Hepatic stellate cell (primary cell): Measurements from ENCODE around the gene CXCL1.

Source experiments
- DNase-seq: peaks from one replicate; pipeline ENCODE4 v3.0.0; 2011; ENCODE audit warnings: low spot score

The CXCL1 gene

DNA sequence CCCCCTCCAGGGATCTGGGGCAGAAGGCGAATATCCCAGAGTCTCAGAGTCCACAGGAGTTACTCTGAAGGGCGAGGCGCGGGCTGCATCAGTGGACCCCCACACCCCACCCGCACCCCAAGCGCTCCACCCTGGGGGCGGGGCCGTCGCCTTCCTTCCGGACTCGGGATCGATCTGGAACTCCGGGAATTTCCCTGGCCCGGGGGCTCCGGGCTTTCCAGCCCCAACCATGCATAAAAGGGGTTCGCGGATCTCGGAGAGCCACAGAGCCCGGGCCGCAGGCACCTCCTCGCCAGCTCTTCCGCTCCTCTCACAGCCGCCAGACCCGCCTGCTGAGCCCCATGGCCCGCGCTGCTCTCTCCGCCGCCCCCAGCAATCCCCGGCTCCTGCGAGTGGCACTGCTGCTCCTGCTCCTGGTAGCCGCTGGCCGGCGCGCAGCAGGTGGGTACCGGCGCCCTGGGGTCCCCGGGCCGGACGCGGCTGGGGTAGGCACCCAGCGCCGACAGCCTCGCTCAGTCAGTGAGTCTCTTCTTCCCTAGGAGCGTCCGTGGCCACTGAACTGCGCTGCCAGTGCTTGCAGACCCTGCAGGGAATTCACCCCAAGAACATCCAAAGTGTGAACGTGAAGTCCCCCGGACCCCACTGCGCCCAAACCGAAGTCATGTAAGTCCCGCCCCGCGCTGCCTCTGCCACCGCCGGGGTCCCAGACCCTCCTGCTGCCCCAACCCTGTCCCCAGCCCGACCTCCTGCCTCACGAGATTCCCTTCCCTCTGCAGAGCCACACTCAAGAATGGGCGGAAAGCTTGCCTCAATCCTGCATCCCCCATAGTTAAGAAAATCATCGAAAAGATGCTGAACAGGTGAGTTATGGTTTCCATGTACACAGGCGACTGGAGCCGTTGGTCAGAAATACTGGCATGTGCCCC lies at the start of gene CXCL1:
Gene CXCL1, plus strand, starts transcription at position 264 of the 926 bp plus-strand sequence. Its CDS starts 78 bp downstream, at position 342.
- peak; percentile 26 for DNase-seq

DNA sequence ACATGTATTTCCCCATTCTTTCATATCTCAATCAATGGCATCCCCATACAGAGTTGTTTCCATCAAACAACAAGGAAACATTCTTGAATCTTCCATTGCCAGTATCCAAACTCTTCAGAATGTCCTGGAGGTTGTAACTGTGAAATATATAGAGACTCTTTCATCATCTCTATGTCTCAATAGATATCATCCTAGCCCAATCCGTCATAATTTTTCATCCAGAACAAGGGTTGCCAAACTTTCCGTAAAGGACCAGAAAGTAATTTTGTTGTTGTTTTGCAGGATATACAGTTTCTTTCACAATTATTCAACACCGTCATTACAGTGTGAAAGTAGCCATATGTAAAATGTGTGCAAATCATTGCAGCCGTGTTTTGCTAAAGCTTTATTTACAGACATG lies 47.9 kb upstream of the CXCL1 start:
- no peak for DNase-seq

- DNase-seq = no peak
Measured at GRCh38 chr4:73822389-73822788, 46.8 kb upstream of the CXCL1 start.

GRCh38 chr4:73822812-73823504 lies 46.2 kb upstream of the CXCL1 start:
- no peak for DNase-seq

GRCh38 chr4:73823760-73824159 lies 45.4 kb upstream of the CXCL1 start:
- no peak for DNase-seq

DNA sequence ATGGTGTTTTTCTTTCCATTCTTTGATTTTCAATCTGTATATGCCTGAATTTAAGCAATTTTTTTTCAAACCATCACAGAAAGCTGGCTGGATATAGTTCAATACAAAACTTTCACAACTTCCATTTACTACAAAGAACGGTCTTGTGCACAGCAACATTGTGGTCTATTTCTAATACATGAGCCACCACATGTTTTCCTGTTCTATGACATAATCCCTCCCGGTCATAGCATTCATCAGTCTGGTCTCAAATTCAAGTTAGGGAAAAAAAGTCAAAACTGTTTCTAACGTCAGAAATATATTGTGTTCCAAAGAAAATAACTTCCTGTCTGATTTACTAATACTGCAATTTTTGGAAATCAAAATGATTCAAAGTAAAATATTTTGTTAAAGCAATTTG lies 40.2 kb upstream of the CXCL1 start:
- no peak for DNase-seq

DNA sequence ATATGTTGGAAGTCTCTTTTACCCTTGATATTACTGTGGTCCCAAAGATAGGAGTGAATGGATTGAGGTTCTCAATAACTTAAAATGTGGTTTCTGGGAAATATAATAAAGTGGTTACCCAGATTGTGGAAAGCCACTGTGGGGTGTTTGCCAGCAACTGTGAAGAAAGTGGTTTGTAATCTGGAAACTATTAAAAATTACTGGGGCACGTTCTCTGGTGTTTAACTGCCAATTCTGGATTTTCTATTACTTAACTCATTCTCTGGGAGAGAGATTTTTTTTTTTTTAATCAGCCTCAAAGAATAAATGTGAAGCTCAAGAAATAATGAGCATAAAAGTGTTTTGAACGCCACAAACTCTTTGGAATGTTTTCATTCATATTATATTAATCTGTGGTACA lies 37.6 kb upstream of the CXCL1 start:
- DNase-seq = no peak

DNA sequence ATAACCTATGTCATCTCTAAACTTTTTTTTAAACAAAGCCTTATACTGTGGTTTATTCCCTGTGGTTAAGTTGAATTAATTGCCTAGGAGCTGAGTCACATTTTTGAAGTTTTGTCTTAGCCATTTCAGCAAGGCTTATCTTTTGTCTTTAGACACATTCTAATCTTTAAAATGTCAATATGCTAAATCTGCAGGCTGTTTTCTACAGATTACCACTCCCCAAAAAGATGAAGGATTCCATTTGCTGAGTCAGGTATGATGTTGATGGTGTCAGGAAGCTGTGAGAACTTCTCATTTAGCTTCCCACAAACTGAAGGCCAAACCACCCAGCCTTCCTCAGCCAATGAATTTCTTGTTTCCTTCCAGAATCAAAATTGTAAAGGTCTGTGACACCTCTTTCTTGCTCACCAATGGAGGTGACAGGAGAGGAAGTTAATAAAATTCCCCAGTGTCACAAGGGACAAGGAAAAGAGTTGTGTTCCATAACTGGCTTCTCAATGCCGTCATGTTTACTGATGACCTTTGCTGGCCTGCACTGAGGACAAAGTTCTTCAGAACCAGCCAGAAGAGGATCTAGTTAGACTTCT lies 36.4 kb upstream of the CXCL1 start:
- DNase-seq = no peak

DNA sequence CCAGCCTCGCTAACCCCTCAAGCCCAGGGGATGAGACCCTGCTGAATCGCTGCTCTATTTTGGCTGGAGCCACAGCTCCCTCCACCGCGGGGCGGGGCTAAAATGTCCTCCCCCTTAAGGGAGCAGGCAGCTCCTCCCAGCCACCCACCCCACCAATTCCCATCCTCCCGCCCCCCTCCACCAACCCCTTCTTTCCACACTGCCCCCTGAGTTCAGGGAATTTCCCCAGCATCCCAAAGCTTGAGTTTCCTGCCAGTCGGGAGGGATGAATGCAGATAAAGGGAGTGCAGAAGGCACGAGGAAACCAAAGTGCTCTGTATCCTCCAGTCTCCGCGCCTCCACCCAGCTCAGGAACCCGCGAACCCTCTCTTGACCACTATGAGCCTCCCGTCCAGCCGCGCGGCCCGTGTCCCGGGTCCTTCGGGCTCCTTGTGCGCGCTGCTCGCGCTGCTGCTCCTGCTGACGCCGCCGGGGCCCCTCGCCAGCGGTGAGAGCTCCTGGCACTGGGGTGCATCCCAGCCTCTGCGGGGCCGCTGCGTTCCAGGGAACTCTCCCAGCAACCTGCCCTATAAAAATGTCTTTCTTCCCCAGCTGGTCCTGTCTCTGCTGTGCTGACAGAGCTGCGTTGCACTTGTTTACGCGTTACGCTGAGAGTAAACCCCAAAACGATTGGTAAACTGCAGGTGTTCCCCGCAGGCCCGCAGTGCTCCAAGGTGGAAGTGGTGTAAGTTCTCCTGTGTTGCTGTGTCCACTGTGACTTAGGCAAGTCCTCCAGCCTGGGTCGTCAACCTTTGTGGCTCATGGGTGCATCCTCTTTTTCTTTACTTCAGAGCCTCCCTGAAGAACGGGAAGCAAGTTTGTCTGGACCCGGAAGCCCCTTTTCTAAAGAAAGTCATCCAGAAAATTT lies 32.6 kb upstream of the CXCL1 start, which contains the start of gene CXCL6:
Gene CXCL6, plus strand, starts transcription at position 306 of the 907 bp plus-strand sequence. Its CDS starts 73 bp downstream, at position 379.
- no peak for DNase-seq

DNA sequence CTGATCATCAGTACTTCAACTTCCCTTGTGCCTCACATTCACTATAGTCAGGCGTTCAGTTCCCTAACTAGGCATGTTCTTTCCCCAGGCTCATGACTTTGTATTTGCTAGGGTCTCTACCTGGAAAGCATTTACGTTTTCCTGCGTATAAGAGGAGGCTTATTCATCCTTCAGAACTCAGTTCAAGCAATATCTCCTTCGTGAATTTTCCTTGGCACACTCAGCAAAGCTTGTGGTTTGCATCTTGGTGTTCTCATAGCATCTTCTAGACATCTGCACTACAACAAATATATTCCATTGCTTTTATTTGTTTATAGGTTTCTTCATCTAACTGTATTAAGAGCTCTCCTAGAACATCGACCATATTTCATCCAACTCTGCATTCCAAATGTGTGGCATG lies 30.1 kb upstream of the CXCL1 start:
- no peak for DNase-seq

GRCh38 chr4:73839715-73840114 lies 29.5 kb upstream of the CXCL1 start:
- no peak for DNase-seq

- DNase-seq = no peak
Measured at GRCh38 chr4:73841243-73841925, 27.8 kb upstream of the CXCL1 start.

- DNase-seq = no peak
Measured at GRCh38 chr4:73842696-73843095, 26.5 kb upstream of the CXCL1 start.

GRCh38 chr4:73843369-73843768 lies 25.8 kb upstream of the CXCL1 start:
- no peak for DNase-seq

- DNase-seq = no peak
Measured at GRCh38 chr4:73844345-73844744, 24.8 kb upstream of the CXCL1 start.

DNA sequence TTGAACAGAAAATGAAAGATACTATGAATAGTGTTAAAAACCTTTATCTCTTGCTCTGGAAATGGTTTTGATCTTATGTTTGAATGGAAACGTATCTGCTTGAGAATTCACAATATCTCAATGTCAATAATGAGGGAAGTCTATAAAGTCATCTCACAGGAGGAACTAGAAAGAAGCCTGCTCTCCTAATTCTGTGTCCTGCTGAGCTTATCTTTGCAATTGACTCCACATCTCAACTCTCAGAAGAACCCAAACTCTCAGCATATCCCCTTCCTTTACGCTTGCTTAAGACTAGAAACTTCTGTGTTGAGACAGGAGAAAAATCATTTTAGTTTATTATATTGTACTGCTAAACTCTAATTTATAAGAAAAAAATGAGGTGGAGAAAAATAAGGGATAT lies 24.4 kb upstream of the CXCL1 start:
- no peak for DNase-seq

- no peak for DNase-seq
Measured at GRCh38 chr4:73847526-73848182, 21.5 kb upstream of the CXCL1 start.

DNA sequence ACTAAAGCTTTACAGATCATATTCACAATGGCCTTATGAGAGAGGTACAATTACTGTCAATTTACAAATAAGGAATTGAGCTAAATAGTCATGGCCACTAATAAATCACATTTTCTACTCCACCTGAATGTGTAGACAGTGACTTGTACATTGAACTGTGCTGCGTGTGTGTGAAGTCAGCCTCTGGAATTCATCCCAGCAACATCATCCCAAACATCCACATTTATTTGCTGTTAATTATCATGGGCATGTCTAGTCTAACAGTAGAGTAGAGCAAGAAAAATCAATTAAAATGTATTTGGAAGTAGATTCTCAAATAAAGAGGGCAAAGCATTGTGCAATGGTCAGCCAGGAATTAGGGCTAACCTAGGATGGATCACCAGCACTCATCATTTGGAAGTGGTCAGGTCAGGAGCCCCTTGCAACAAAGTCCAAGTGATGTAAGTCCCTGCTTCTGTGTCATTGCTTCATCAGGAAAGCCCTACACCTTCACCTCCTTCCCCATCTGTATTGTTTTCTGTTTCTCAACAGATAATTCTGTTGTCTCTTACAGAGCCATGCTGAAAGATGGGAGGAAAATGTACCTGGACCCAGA lies 20.9 kb upstream of the CXCL1 start:
- no peak for DNase-seq

DNA sequence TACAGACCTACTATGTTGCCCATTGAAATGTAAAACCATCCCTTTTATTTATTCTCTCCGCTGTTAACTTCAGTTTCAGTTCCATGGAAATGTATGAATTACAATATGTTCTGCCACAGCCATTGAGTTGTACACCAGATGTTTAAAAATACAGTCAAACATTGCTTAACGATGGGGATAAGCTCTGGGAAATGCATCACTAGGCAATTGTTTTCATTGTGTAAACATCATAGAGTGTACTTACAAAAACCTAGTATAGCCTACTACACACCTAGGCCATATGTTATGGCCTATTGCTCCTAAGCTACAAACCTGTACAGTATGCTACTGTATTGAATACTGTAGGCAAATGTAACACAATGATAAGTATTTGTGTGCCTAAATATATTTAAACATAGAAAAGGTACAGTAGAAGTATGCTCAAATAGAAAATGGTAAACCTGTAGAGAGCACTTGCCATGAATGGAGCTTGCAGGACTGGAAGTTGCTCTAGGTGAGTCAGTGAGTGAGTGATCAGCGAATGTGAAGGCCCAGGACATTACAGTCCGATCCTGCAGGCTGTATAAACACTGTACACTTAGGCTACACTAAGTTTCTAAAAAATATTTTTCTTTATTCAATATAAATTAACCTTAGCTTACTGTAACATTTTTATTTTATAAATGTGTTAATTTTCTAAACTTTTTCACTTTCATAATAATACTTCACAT lies 18.8 kb upstream of the CXCL1 start:
- DNase-seq = no peak

DNA sequence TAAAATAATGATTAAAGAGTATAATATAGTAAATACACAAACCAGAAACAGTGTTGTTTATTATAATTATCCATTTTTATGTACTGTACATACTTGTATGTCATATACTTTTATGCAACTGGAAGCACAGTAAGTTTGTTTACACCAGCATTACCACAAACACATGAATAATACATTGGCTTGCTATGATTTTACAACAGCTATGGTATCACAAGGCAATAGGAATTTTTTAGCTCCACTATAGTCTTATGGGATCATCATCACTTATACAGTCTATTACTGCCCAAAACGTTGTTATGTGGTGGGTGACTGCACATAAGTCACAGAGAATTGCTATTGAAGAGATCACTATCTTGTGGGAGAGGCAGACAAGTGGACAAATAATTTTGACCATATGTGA lies 17.9 kb upstream of the CXCL1 start:
- no peak for DNase-seq
